Activated naive CD4-positive, alpha-beta T cell treated with anti-CD3 and anti-CD28 coated beads, Interleukin-2, amount 10 ng/mL, durations not matched to agents 7 days and 5 days (primary cell): ENCODE results near the gene OMA1.
"Not testable (repeated sequence)": the region's sequence is repeated elsewhere in the genome, so short reads cannot be mapped to it uniquely, and the experiment has no call there.

Experiments
- CTCF ChIA-PET: fragments of 350-600 bp; sonication (Branson Sonifier 250); formaldehyde crosslinking; loops from one replicate; lab custom pipeline; 2021; ENCODE audit warnings: antibody characterized with exemption; lab: Charles Lee
- DNase-seq: peaks from one replicate; pipeline ENCODE4 v3.0.0-alpha.2; 2020
- H3K27ac Mint-ChIP-seq: one replicate; pipeline ENCODE4 v1.8.0; 2021; ENCODE audit warnings: mild to moderate bottlenecking, moderate library complexity, mixed read lengths
- H3K27me3 Mint-ChIP-seq: one replicate; pipeline ENCODE4 v1.8.0; 2021; ENCODE audit warnings: mild to moderate bottlenecking, mixed read lengths
- H3K36me3 Mint-ChIP-seq: one replicate; pipeline ENCODE4 v1.8.0; 2021; ENCODE audit warnings: mixed read lengths
- H3K4me1 Mint-ChIP-seq: one replicate; pipeline ENCODE4 v1.8.0; 2021; ENCODE audit warnings: mixed read lengths
- H3K4me3 Mint-ChIP-seq: one replicate; pipeline ENCODE4 v1.8.0; 2021; ENCODE audit warnings: mild to moderate bottlenecking, moderate library complexity, mixed read lengths
- H3K9me3 Mint-ChIP-seq: one replicate; pipeline ENCODE4 v1.8.0; 2021; ENCODE audit warnings: mixed read lengths

The OMA1 gene

DNA sequence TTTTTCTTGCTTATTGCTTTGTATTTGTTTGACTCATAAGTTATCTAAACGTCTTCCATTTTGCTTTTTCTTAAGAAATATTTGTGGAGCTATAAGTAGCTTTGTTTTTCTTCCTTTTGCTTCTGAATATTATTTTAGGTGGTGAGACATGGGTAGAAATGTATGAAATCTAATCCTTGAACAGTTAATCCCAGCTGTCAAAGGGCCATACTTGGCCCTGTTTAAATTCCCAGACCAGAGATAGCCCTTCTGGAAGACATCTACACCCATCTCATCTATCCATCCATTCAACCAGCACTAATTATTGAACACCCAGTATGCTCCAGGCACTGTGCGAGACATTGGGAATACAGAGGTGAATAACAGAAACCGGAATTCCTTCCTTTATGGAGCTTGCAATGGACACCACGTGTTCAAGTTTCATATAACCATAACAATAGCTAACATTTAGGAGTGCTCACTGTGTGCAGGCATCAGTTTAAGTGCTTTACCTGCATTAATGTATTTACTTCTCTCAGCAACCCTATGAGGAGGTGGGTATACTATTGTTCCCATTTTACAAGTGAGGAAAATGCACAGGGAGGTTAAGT is 21.8 kb upstream of the OMA1 start:
- Mint-ChIP-seq H3K4me3 (no peak overlapping the region), H3K27ac (no peak overlapping the region), H3K4me1 (peaks cover 3% of the 10 kb centered on the region), H3K27me3 (peaks cover 43% of the 10 kb centered on the region), H3K9me3 (no peaks in the 10 kb centered on the region), H3K36me3 (no peaks in the 10 kb centered on the region)
- DNase-seq, result no peak
- CTCF ChIA-PET, result interaction anchor here (0.6 to 1.7 kb wide), 3 partner anchors 20 to 266 kb away, joined by 3 read pairs; no protein-coding TSS in a partner anchor

DNA sequence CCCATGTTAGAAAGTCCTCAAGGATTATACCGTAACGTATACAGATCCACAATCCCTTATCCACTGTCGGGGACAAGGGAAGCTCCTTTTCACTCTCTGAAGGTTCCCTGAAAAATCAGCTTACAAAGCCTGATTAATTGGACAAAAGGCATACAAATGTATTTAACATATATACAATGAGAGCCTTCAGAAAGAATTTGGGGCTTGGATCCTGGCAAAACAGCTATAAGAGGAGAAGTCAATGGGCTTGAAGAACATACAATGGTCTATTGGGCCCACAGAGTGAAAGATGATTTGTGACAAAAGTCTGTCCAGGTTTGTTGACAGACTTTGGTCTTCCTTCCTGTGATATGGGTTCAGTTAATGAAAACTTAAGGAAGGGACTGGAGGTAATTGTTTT is 19.8 kb upstream of the OMA1 start:
- Mint-ChIP-seq H3K36me3 (no peaks in the 10 kb centered on the region), H3K27ac (no peak overlapping the region), H3K4me1 (no peaks in the 10 kb centered on the region), H3K9me3 (no peaks in the 10 kb centered on the region), H3K27me3 (peaks cover 39% of the 10 kb centered on the region), H3K4me3 (no peak overlapping the region)
- CTCF ChIA-PET, result no interaction called here
- no peak for DNase-seq

DNA sequence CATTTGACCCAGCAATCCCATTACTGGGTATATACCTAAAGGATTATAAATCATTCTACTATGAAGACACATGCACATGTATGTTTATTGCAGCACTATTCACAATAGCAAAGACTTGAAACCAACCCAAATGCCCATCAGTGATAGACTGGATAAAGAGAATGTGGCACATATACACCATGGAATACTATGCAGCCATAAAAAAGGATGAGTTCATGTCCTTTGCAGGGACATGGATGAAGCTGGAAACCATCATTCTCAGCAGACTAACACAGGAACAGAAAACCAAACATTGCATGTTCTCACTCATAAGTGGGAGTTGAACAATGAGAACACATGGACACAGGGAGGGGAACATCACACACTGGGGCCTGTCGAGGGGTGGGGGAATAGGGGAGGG is 17.2 kb upstream of the OMA1 start:
- H3K36me3 Mint-ChIP-seq, DNase-seq, H3K27ac Mint-ChIP-seq, H3K4me1 Mint-ChIP-seq, H3K9me3 Mint-ChIP-seq, H3K4me3 Mint-ChIP-seq, CTCF ChIA-PET: not testable (repeated sequence)
- peaks cover 29% of the 10 kb centered on the region for H3K27me3 Mint-ChIP-seq

DNA sequence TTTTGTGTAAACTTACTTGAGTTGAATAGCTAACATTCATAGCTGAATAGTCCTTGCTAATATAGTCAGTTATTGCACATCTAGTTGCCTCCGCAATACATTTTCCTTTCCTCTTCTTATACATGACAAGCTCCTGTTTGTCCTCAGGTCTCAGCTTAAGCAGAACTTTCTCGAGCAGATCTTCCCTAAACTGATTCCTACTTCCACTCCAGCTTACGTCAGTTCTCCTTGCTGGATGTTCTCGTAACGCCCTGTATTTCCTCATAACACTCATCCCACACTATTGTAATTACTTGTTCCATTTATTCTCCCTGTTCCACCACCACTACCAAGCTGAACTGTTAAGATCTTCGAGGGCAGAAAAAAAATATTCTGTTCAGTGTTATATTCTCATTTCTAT is 15.1 kb upstream of the OMA1 start:
- no peaks in the 10 kb centered on the region for H3K4me1 Mint-ChIP-seq
- no peak overlapping the region for H3K4me3 Mint-ChIP-seq
- CTCF ChIA-PET, result interaction anchor here (0.9 to 1.1 kb wide), 2 partner anchors 11 to 91 kb away, joined by 3 read pairs; no protein-coding TSS in a partner anchor
- no peak for DNase-seq
- no peaks in the 10 kb centered on the region for H3K9me3 Mint-ChIP-seq
- no peaks in the 10 kb centered on the region for H3K36me3 Mint-ChIP-seq
- H3K27me3 Mint-ChIP-seq, result peaks cover 33% of the 10 kb centered on the region
- no peak overlapping the region for H3K27ac Mint-ChIP-seq

DNA sequence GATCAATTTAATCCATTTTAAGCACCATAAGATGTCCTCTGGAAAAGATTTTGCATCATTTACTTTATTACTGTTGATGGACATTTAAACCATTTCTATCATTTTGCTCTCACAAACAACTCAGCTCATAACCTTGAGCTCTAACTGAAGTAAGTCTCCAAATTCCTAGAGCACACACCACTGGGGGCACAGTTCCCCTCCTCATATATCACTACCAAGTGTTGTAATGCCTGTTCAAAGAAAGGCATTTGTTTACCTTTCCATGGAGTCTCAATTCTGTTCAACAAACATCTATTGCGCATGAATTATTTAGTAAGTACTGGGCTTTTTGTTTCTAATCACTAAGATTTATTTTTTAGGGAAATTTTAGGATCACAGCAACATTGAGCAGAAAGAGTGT is 8.9 kb upstream of the OMA1 start:
- no peaks in the 10 kb centered on the region for H3K9me3 Mint-ChIP-seq
- peaks cover 28% of the 10 kb centered on the region for H3K27me3 Mint-ChIP-seq
- no peak overlapping the region for H3K4me3 Mint-ChIP-seq
- no peak overlapping the region for H3K27ac Mint-ChIP-seq
- no peaks in the 10 kb centered on the region for H3K36me3 Mint-ChIP-seq
- CTCF ChIA-PET, result no interaction called here
- no peak for DNase-seq
- no peaks in the 10 kb centered on the region for H3K4me1 Mint-ChIP-seq

DNA sequence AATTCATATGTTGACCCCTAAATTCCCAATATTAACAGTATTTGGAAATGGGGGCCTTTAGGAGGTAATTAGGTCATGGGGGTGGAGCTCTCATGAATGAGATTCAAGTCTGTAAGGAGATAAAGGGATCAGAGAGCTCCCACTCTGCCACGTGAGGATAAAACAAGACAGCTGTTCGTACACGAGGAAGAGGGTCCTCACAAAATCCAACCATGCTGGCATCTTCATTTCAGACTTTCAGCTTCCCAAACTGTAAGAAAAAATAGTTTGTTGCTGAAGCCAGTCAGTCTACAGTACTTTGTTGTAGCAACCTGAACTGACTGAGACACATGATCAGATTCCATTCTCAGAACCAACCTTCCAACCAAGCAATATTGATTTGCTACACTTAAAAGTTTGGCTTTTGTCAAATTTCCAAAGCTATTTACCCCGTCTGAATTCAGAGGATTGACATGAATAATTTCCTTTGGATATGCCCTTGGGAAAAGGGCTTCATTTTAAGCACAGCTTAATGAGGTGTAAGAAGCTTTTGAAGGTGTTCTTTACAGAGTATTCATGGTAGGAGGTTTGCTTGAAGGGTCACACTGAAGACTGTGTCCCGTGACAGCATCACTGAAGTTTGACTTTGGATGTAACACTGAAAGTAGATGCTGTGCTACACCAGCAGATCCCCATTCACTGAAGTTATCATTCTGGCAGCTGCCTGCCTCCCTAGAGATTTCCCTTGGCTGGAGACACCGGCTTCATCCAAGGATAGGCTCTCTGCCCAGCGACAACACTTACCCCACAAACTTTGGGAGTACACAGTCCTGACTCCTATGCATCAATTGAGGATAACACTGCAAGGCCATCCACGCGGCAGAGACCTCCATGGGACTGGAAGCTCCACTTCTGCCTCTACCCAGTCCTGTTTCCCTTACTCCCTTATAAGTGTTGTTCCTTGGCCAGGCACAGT is 4.9 kb upstream of the OMA1 start:
- Mint-ChIP-seq H3K4me3 (no peak overlapping the region), H3K27me3 (peaks cover 33% of the 10 kb centered on the region), H3K36me3 (no peaks in the 10 kb centered on the region), H3K9me3 (no peaks in the 10 kb centered on the region), H3K4me1 (peaks cover 6% of the 10 kb centered on the region), H3K27ac (no peak overlapping the region)
- CTCF ChIA-PET, result interaction anchor here (0.9 to 1.5 kb wide), 3 partner anchors 101 to 1208 kb away, joined by 3 to 4 read pairs (median 3); no protein-coding TSS in a partner anchor
- DNase-seq, result no peak

DNA sequence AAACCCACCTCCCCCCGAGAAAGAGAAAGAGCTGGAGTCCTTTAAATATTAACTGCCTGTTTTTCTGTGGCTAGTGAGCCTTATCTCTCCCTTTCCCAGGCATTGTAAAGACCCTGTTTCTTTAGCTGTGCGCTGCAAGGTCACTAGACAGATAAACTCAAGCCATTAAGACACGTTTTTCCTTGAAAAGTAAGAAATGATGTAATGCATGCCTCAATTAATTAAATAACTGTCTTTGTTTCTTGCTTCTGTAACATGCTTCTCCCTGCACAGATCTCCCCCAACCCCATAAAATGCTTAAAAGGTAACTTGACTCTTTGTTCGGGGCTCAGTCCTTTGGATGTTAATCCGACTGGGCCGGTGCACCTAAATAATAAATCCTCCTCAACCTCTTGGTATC is 2.8 kb upstream of the OMA1 start:
- not testable (repeated sequence) for H3K27ac Mint-ChIP-seq, H3K9me3 Mint-ChIP-seq, H3K4me3 Mint-ChIP-seq, H3K36me3 Mint-ChIP-seq, DNase-seq
- CTCF ChIA-PET, result interaction anchor here (5.5 kb wide), 1 partner anchor 32 kb away, joined by 69 read pairs; no protein-coding TSS in a partner anchor
- peaks cover 33% of the 10 kb centered on the region for H3K27me3 Mint-ChIP-seq
- peaks cover 19% of the 10 kb centered on the region for H3K4me1 Mint-ChIP-seq

DNA sequence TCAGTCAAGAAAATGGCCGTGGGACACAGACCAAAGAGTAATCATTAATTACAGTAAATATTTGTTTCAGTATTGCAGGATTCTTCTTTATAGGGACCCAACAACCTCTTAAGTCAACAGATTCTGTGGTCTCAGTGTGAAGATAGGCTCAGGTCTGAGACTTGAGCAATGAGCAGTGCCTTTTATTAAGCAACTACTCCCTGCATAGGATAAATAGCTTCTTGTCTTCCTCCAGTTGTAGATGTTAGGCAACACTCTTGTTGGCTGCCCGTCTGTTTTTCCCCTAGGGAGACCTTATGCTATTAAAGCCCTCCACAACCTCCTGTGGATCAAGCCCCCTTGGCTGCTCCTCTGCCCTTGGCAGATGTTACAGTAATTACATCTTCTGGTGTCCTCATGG is 1.8 kb upstream of the OMA1 start:
- Mint-ChIP-seq H3K27ac (no peak overlapping the region), H3K4me3 (no peak overlapping the region)
- no peak for DNase-seq

DNA sequence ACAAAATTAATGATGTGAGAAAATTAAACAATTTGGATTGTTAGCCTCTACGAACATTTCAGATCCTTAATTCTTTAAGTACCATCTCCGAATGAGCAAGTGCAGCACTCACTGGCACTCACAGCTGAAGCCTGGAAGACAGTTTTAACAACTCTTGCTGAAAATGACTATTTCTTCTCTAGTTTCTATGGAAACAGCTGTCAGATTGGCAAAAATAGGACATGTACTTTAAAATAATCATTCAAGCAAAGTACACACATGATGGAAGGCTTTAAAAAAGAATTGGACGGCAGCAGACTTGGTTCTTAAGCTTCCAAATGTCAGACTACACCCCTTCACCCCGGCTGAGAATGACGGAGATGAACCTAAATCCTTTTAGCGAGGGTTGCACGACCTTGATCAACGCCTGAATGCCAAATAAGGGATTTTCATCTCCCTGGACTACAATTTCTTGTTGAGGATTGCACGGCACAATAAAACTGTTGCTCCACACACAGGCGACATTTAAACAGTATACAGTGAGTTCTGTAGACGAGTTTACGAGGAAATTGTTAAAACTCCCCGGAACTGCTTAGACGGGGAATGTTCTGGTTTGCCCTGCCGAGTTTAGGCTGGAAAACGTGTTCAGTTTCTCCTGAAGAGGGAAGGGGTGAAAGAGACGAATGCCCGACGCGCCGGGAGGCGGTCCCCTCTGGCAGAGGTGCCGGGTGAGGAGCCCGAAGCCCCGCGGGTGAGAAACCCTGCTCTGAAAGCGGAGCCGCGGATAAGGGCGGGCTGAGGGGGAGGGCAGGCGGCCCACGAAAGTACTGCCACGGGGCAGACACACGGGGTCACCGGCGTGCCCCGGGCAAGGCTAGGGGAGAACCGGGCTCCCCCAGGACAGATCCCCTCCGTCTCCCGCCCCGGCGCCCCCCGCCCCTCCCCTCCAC is 671 bp downstream of the OMA1 start:
- Mint-ChIP-seq H3K27ac (peak overlapping the region; percentile 98), H3K4me1 (peaks cover 19% of the 10 kb centered on the region), H3K4me3 (peak overlapping the region; percentile 92), H3K36me3 (no peaks in the 10 kb centered on the region), H3K27me3 (peaks cover 21% of the 10 kb centered on the region), H3K9me3 (no peaks in the 10 kb centered on the region)
- peak; percentile 89 for DNase-seq
- CTCF ChIA-PET, result interaction anchor here (0.7 to 5.5 kb wide), 4 partner anchors 9 to 106 kb away, joined by 3 to 69 read pairs (median 12); no protein-coding TSS in a partner anchor

More for the DNA sequence above, 1.8 kb upstream of the OMA1 start:
- Mint-ChIP-seq H3K9me3 (no peaks in the 10 kb centered on the region), H3K36me3 (no peaks in the 10 kb centered on the region), H3K4me1 (peaks cover 19% of the 10 kb centered on the region), H3K27me3 (peaks cover 32% of the 10 kb centered on the region)
- CTCF ChIA-PET, result interaction anchor here (0.9 to 5.5 kb wide), 5 partner anchors 20 to 1211 kb away, joined by 3 to 69 read pairs (median 4); no protein-coding TSS in a partner anchor

DNA sequence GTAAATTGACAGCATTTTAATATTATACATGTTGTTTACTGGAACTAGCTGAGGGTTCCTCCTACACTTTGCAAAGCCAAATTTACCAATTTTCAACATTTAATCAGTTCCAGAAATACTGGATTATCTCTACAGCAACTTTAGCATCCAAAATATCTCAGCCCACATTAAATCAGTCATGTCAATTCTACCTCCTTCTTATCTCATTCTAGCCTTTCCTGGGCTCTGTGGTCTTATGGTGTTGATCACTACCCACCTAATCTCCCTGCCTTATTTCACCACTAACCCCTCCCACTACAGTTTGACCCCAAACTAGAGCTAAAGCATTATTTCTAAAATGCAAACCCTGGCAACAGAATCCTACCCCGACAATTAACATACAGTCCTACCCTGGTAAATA is 3.3 kb downstream of the OMA1 start:
- H3K4me3 Mint-ChIP-seq, result no peak overlapping the region
- peaks cover 3% of the 10 kb centered on the region for H3K27me3 Mint-ChIP-seq
- CTCF ChIA-PET, result interaction anchor here (0.8 to 1.4 kb wide), 2 partner anchors 27 to 109 kb away, joined by 3 to 4 read pairs; no protein-coding TSS in a partner anchor
- peaks cover 2% of the 10 kb centered on the region for H3K36me3 Mint-ChIP-seq
- no peaks in the 10 kb centered on the region for H3K9me3 Mint-ChIP-seq
- peaks cover 19% of the 10 kb centered on the region for H3K4me1 Mint-ChIP-seq
- no peak overlapping the region for H3K27ac Mint-ChIP-seq
- DNase-seq, result no peak

DNA sequence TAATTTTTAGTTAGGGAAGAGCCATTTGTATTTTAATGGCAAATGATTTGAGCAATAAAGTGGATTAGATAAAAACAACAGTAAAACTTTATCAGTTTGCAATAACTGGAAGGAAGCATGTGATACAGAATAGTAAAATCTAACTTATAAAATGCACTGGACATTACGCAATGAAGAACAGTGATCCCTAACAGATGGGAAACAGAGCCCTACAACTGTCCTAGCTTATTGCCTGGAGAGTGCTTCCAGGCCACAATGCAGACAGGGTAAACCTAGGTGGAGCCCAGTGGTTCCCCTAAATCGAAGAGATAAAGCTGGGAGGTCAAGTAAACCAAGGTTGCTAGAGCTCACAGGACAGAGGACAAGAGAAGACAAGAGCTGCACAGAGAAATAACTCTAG is 7.0 kb downstream of the OMA1 start:
- no peak for DNase-seq
- no peaks in the 10 kb centered on the region for H3K27me3 Mint-ChIP-seq
- CTCF ChIA-PET, result interaction anchor here (1.6 kb wide), 1 partner anchor 24 kb away, joined by 7 read pairs; no protein-coding TSS in a partner anchor
- H3K36me3 Mint-ChIP-seq, result peaks cover 2% of the 10 kb centered on the region
- no peaks in the 10 kb centered on the region for H3K4me1 Mint-ChIP-seq
- no peaks in the 10 kb centered on the region for H3K9me3 Mint-ChIP-seq
- no peak overlapping the region for H3K27ac Mint-ChIP-seq
- H3K4me3 Mint-ChIP-seq, result no peak overlapping the region

DNA sequence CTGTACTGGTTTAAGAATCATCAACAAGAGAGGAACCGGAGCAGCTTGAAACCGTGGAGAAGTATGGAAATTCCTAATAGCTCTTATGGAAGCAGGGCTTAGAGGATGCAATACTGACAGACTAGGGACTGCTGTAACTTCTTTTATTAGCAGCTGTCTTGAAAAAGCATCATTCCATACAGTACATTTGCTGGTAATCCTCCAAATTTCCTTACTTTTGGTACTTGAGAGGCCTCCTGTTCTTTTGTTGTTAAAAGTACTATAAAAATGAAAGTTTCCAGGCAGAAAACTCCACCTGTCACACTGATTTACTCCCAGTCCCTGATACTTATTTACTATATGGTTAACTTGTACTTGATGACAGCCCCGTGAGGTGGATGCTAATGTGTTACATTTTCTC is 7.7 kb downstream of the OMA1 start:
- Mint-ChIP-seq H3K9me3 (no peaks in the 10 kb centered on the region), H3K27me3 (no peaks in the 10 kb centered on the region), H3K36me3 (peaks cover 2% of the 10 kb centered on the region), H3K27ac (no peak overlapping the region), H3K4me3 (no peak overlapping the region), H3K4me1 (no peaks in the 10 kb centered on the region)
- DNase-seq, result no peak
- CTCF ChIA-PET, result interaction anchor here (1.0 to 1.6 kb wide), 2 partner anchors 8 to 24 kb away, joined by 3 to 7 read pairs; no protein-coding TSS in a partner anchor

DNA sequence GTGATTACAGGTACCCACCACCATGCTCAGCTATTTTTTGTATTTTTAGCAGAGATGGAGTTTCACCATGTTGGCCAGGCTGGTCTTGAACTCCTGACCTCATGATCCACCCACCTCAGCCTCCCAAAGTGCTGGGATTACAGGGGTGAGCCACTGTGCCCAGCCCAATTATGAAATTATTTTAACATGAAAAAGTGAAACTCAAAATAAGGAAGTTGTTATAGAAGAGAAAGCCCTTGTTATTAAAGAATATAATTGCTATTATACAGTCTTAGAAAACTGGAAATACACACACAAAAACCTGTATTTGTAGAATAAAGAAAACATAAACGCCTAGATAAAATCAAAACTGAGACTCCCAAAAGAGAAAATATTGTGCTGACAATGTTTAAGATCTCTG is 14.7 kb downstream of the OMA1 start:
- H3K27ac Mint-ChIP-seq, CTCF ChIA-PET, H3K36me3 Mint-ChIP-seq, H3K4me1 Mint-ChIP-seq, DNase-seq, H3K27me3 Mint-ChIP-seq, H3K9me3 Mint-ChIP-seq, H3K4me3 Mint-ChIP-seq: not testable (repeated sequence)
